HG03103 (cell line): Measurements from ENCODE around the gene BGLAP.

ENCODE experiments used
- ATAC-seq: cut with Tn5 transposase; IDR thresholded peaks from one replicate; pipeline ENCODE4 v1.9.1; 2021; ENCODE audit warnings: low read depth; ENCODE audit not compliant: unreplicated experiment

Gene BGLAP

GRCh38 chr1:156226116-156226538, 15.9 kb upstream of the BGLAP start:
- ATAC-seq, result peak; percentile 59

GRCh38 chr1:156226782-156227181, 15.2 kb upstream of the BGLAP start:
- ATAC-seq, result peak; percentile 15

- no peak for ATAC-seq
Measured at GRCh38 chr1:156228501-156228900, 13.5 kb upstream of the BGLAP start.

- no peak for ATAC-seq
Measured at GRCh38 chr1:156229809-156230472, 12.0 kb upstream of the BGLAP start.

- ATAC-seq, result no peak
Measured at GRCh38 chr1:156230473-156230837, 11.5 kb upstream of the BGLAP start.

GRCh38 chr1:156232201-156232894, 9.6 kb upstream of the BGLAP start:
- ATAC-seq, result no peak

GRCh38 chr1:156233426-156234127, 8.4 kb upstream of the BGLAP start:
- ATAC-seq, result no peak

GRCh38 chr1:156236164-156236563, 5.8 kb upstream of the BGLAP start:
- ATAC-seq, result no peak

GRCh38 chr1:156238248-156238647, 3.7 kb upstream of the BGLAP start:
- ATAC-seq, result no peak

GRCh38 chr1:156241311-156241811, 623 bp upstream of the BGLAP start:
- ATAC-seq, result no peak

GRCh38 chr1:156242738-156243137, 754 bp downstream of the BGLAP start:
- no peak for ATAC-seq

GRCh38 chr1:156244126-156244525, 2.1 kb downstream of the BGLAP start:
- ATAC-seq, result no peak

GRCh38 chr1:156244712-156245111, 2.7 kb downstream of the BGLAP start:
- ATAC-seq, result no peak

GRCh38 chr1:156245451-156246232, 3.7 kb downstream of the BGLAP start:
- no peak for ATAC-seq

GRCh38 chr1:156246241-156246780, 4.3 kb downstream of the BGLAP start:
- no peak for ATAC-seq

GRCh38 chr1:156246781-156247459, 4.9 kb downstream of the BGLAP start:
- ATAC-seq, result no peak

GRCh38 chr1:156247460-156248322, 5.7 kb downstream of the BGLAP start, which contains the start of gene PAQR6:
PAQR6 (minus strand) TSS chr1:156248056; CDS start chr1:156246731, 1,325 bp downstream.
- ATAC-seq, result no peak

GRCh38 chr1:156248323-156248683, 6.3 kb downstream of the BGLAP start:
- no peak for ATAC-seq

GRCh38 chr1:156249593-156249992, 7.6 kb downstream of the BGLAP start:
- ATAC-seq, result no peak
